Endodermal cell (in vitro differentiated cells): ENCODE measurements around the gene LYPD3. TPM values are rescaled to one million over a fixed set of nuclear protein-coding genes. Genes with fewer than 3 reads are reported as not detected.

Source experiments
- DNase-seq: peaks from one replicate; pipeline ENCODE4 v3.0.0-alpha.2; 2017
- H3K27ac ChIP-seq: 2 replicates; pipeline ENCODE4 v1.5.1; 2013; ENCODE audit warnings: mild to moderate bottlenecking, low read depth, low read length, moderate library complexity
- H3K27me3 ChIP-seq: 2 replicates; pipeline ENCODE4 v1.6.1; 2013; ENCODE audit warnings: mild to moderate bottlenecking, low read length, moderate library complexity; ENCODE audit not compliant: insufficient read depth, control insufficient read depth, poor library complexity, severe bottlenecking
- H3K36me3 ChIP-seq: 2 replicates; pipeline ENCODE4 v1.7.0; 2013; ENCODE audit warnings: mild to moderate bottlenecking, low read length, moderate library complexity; ENCODE audit not compliant: control insufficient read depth, insufficient read depth
- H3K4me1 ChIP-seq: one replicate; pipeline ENCODE4 v1.7.0; 2013; ENCODE audit warnings: low read length; ENCODE audit not compliant: control insufficient read depth, insufficient read depth
- H3K4me3 ChIP-seq: 2 replicates; pipeline ENCODE4 v1.5.1; 2013; ENCODE audit warnings: mild to moderate bottlenecking, low read length, moderate library complexity
- H3K9ac ChIP-seq: 2 replicates; pipeline ENCODE4 v1.6.1; 2013; ENCODE audit warnings: mild to moderate bottlenecking, low read length, moderate library complexity; ENCODE audit not compliant: poor library complexity, severe bottlenecking; ENCODE audit errors: extremely low read depth
- H3K9me3 ChIP-seq: 2 replicates; pipeline ENCODE4 v1.6.1; 2013; ENCODE audit warnings: mild to moderate bottlenecking, low read length, moderate library complexity; ENCODE audit not compliant: control insufficient read depth
- H3K27ac Mint-ChIP-seq: 2 replicates; pipeline ENCODE4 v1.8.0; 2020; ENCODE audit warnings: mixed read lengths
- H3K27me3 Mint-ChIP-seq: 2 replicates; pipeline ENCODE4 v1.8.0; 2021; ENCODE audit warnings: mild to moderate bottlenecking, mixed read lengths; ENCODE audit not compliant: insufficient read depth
- H3K36me3 Mint-ChIP-seq: 2 replicates; pipeline ENCODE4 v1.8.0; 2020; ENCODE audit warnings: low read depth, mixed read lengths
- H3K4me1 Mint-ChIP-seq: 2 replicates; pipeline ENCODE4 v1.8.0; 2020; ENCODE audit warnings: mixed read lengths
- H3K4me3 Mint-ChIP-seq: 2 replicates; pipeline ENCODE4 v1.8.0; 2020; ENCODE audit warnings: mild to moderate bottlenecking, moderate library complexity, mixed read lengths
- H3K9me3 Mint-ChIP-seq: 2 replicates; pipeline ENCODE4 v1.8.0; 2020; ENCODE audit warnings: mild to moderate bottlenecking, mixed read lengths
- WGBS, 2 experiments: methylation state at CpG; one replicate each; pipeline versions ENCODE4 v1.1.5 to v1.1.7; 2013; ENCODE audit warnings: missing lambda C conversion rate in 2 of 2, mixed read lengths in 1 of 2; ENCODE audit not compliant: insufficient coverage in 1 of 2, insufficient read length in 1 of 2; 5-methylcytosine and 5-hydroxymethylcytosine counted together
- total RNA-seq, 2 donors: library from RNA; stranded (reverse); fragmentation: NEBNext Ultra II Directional in 1 of 2; extraction: Animal tissue kit (Norgen Biotek cat#: 25700) in 1 of 2; gene quantifications; 2 replicates in 1 of 2; 3 replicates in 1 of 2; pipeline ENCODE4 v1.2.1, GENCODE V29; 2021
- TF ChIP-seq, protein P1 (sequence below): fragments of 200-600 bp; sonication (generic); conservative IDR thresholded peaks from 2 replicates; pipeline ENCODE4 v1.5.0; 2021; ENCODE audit warnings: antibody characterized with exemption, mild to moderate bottlenecking

Gene LYPD3
- total RNA-seq, 2 donors from 2014 or later = 0.33 to 0.51 TPM

DNA sequence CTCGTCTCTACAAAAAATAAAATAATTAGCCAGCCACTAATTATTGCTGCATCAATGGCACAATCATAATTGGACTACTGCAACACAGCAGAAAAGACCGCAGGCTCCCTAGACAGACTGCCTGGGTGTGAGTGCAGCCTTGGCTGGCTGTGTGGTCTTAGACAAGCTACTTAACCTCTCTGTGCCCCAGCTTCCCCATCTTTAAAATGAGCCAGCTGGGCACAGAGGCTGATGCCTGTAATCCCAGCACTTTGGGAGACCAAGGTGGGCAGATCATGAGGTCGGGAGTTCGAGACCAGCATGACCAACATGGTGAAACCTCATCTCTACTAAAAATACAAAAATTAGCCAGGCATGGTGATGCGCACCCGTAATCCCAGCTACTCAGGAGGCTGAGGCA, 31.7 kb downstream of the LYPD3 start:
- H3K27ac Mint-ChIP-seq = no peak overlapping the region
- no peaks in the 10 kb centered on the region for H3K27me3 ChIP-seq
- H3K27me3 Mint-ChIP-seq = peaks cover 4% of the 10 kb centered on the region

DNA sequence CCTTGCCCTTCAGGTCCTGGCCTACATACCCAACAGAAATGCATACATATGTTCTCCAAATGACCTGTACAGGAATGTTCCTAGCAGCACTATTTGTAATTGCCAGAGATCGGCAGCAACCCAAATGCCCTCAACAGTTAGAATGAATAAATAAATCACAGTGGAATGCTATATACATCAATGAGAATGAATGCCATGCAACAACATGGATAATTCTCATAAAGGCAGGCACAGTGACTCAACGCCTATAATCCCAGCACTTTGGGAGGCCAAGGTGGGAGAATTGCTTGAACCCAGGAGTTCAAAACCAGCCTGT, 32.1 kb downstream of the LYPD3 start:
- H3K36me3 ChIP-seq = no peaks in the 10 kb centered on the region
- no peaks in the 10 kb centered on the region for H3K9me3 Mint-ChIP-seq
- no peaks in the 10 kb centered on the region for H3K4me1 Mint-ChIP-seq
- no peaks in the 10 kb centered on the region for H3K4me1 ChIP-seq
- no peaks in the 10 kb centered on the region for H3K36me3 Mint-ChIP-seq
- TF ChIP-seq, protein P1, sequence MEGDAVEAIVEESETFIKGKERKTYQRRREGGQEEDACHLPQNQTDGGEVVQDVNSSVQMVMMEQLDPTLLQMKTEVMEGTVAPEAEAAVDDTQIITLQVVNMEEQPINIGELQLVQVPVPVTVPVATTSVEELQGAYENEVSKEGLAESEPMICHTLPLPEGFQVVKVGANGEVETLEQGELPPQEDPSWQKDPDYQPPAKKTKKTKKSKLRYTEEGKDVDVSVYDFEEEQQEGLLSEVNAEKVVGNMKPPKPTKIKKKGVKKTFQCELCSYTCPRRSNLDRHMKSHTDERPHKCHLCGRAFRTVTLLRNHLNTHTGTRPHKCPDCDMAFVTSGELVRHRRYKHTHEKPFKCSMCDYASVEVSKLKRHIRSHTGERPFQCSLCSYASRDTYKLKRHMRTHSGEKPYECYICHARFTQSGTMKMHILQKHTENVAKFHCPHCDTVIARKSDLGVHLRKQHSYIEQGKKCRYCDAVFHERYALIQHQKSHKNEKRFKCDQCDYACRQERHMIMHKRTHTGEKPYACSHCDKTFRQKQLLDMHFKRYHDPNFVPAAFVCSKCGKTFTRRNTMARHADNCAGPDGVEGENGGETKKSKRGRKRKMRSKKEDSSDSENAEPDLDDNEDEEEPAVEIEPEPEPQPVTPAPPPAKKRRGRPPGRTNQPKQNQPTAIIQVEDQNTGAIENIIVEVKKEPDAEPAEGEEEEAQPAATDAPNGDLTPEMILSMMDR = no peak
- DNase-seq = no peak
- peaks cover 4% of the 10 kb centered on the region for H3K27me3 Mint-ChIP-seq
- no peaks in the 10 kb centered on the region for H3K9me3 ChIP-seq
- H3K27me3 ChIP-seq = no peaks in the 10 kb centered on the region
- H3K27ac Mint-ChIP-seq = no peak overlapping the region
- no peak overlapping the region for H3K27ac ChIP-seq
- 88 to 90% methylated on average over 1 to 2 of the region's 2 CpGs for WGBS, 2 experiments
- no peak overlapping the region for H3K4me3 Mint-ChIP-seq
- no peak overlapping the region for H3K9ac ChIP-seq
- no peak overlapping the region for H3K4me3 ChIP-seq

More for the DNA sequence above, 31.7 kb downstream of the LYPD3 start:
- H3K4me3 Mint-ChIP-seq = no peak overlapping the region
- H3K27ac ChIP-seq = no peak overlapping the region
- H3K4me3 ChIP-seq = no peak overlapping the region
- 92 to 97% methylated on average over 3 to 6 of the region's 6 CpGs for WGBS, 2 experiments
- DNase-seq = no peak
- H3K36me3 Mint-ChIP-seq = no peaks in the 10 kb centered on the region
- H3K4me1 Mint-ChIP-seq = no peaks in the 10 kb centered on the region
- TF ChIP-seq, protein P1 = no peak
- no peaks in the 10 kb centered on the region for H3K4me1 ChIP-seq
- no peaks in the 10 kb centered on the region for H3K9me3 Mint-ChIP-seq
- H3K36me3 ChIP-seq = no peaks in the 10 kb centered on the region
- H3K9ac ChIP-seq = no peak overlapping the region
- H3K9me3 ChIP-seq = no peaks in the 10 kb centered on the region

DNA sequence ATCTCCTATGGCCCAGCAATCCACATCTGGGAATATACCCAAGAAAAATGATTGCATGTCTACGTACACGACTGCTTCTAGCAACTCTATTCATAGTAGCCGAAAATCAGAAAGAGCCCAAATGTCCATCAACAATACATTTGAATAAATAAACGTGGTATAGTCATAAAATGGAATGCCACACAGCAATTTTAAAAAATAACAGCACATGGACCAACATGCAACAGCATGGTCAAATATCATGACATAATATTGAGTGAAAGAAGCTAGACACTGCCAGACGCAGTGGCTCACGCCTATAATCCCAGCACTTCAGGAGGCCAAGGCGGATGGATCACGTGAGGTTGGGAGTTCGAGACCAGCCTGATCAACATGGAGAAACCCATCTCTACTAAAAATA, 34.4 kb downstream of the LYPD3 start:
- no peak overlapping the region for H3K27ac ChIP-seq
- H3K4me1 ChIP-seq = no peaks in the 10 kb centered on the region
- no peak overlapping the region for H3K27ac Mint-ChIP-seq
- 95 to 100% methylated on average over 5 to 9 of the region's 9 CpGs for WGBS, 2 experiments
- H3K9me3 Mint-ChIP-seq = no peaks in the 10 kb centered on the region
- no peaks in the 10 kb centered on the region for H3K27me3 ChIP-seq
- no peak overlapping the region for H3K4me3 Mint-ChIP-seq
- TF ChIP-seq, protein P1 = no peak
- H3K27me3 Mint-ChIP-seq = peaks cover 4% of the 10 kb centered on the region
- DNase-seq = no peak
- H3K36me3 ChIP-seq = no peaks in the 10 kb centered on the region
- H3K9ac ChIP-seq = no peak overlapping the region
- no peaks in the 10 kb centered on the region for H3K4me1 Mint-ChIP-seq
- H3K9me3 ChIP-seq = no peaks in the 10 kb centered on the region
- no peak overlapping the region for H3K4me3 ChIP-seq
- H3K36me3 Mint-ChIP-seq = no peaks in the 10 kb centered on the region
